Endodermal cell (in vitro differentiated cells): Measurements from ENCODE around the gene GNB1. TPM values are rescaled to one million over a fixed set of nuclear protein-coding genes. Genes with fewer than 3 reads are reported as not detected.

Experiments used
- DNase-seq: peaks from one replicate; pipeline ENCODE4 v3.0.0-alpha.2; 2017
- H3K27ac ChIP-seq: 2 replicates; pipeline ENCODE4 v1.5.1; 2013; ENCODE audit warnings: mild to moderate bottlenecking, low read depth, low read length, moderate library complexity
- H3K27me3 ChIP-seq: 2 replicates; pipeline ENCODE4 v1.6.1; 2013; ENCODE audit warnings: mild to moderate bottlenecking, low read length, moderate library complexity; ENCODE audit not compliant: insufficient read depth, control insufficient read depth, poor library complexity, severe bottlenecking
- H3K36me3 ChIP-seq: 2 replicates; pipeline ENCODE4 v1.7.0; 2013; ENCODE audit warnings: mild to moderate bottlenecking, low read length, moderate library complexity; ENCODE audit not compliant: control insufficient read depth, insufficient read depth
- H3K4me1 ChIP-seq: one replicate; pipeline ENCODE4 v1.7.0; 2013; ENCODE audit warnings: low read length; ENCODE audit not compliant: control insufficient read depth, insufficient read depth
- H3K4me3 ChIP-seq: 2 replicates; pipeline ENCODE4 v1.5.1; 2013; ENCODE audit warnings: mild to moderate bottlenecking, low read length, moderate library complexity
- H3K9ac ChIP-seq: 2 replicates; pipeline ENCODE4 v1.6.1; 2013; ENCODE audit warnings: mild to moderate bottlenecking, low read length, moderate library complexity; ENCODE audit not compliant: poor library complexity, severe bottlenecking; ENCODE audit errors: extremely low read depth
- H3K9me3 ChIP-seq: 2 replicates; pipeline ENCODE4 v1.6.1; 2013; ENCODE audit warnings: mild to moderate bottlenecking, low read length, moderate library complexity; ENCODE audit not compliant: control insufficient read depth
- H3K27ac Mint-ChIP-seq: 2 replicates; pipeline ENCODE4 v1.8.0; 2020; ENCODE audit warnings: mixed read lengths
- H3K27me3 Mint-ChIP-seq: 2 replicates; pipeline ENCODE4 v1.8.0; 2021; ENCODE audit warnings: mild to moderate bottlenecking, mixed read lengths; ENCODE audit not compliant: insufficient read depth
- H3K36me3 Mint-ChIP-seq: 2 replicates; pipeline ENCODE4 v1.8.0; 2020; ENCODE audit warnings: low read depth, mixed read lengths
- H3K4me1 Mint-ChIP-seq: 2 replicates; pipeline ENCODE4 v1.8.0; 2020; ENCODE audit warnings: mixed read lengths
- H3K4me3 Mint-ChIP-seq: 2 replicates; pipeline ENCODE4 v1.8.0; 2020; ENCODE audit warnings: mild to moderate bottlenecking, moderate library complexity, mixed read lengths
- H3K9me3 Mint-ChIP-seq: 2 replicates; pipeline ENCODE4 v1.8.0; 2020; ENCODE audit warnings: mild to moderate bottlenecking, mixed read lengths
- WGBS, 2 experiments: methylation state at CpG; one replicate each; pipeline versions ENCODE4 v1.1.5 to v1.1.7; 2013; ENCODE audit warnings: missing lambda C conversion rate in 2 of 2, mixed read lengths in 1 of 2; ENCODE audit not compliant: insufficient coverage in 1 of 2, insufficient read length in 1 of 2; 5-methylcytosine and 5-hydroxymethylcytosine counted together
- total RNA-seq, 2 donors: library from RNA; stranded (reverse); fragmentation: NEBNext Ultra II Directional in 1 of 2; extraction: Animal tissue kit (Norgen Biotek cat#: 25700) in 1 of 2; gene quantifications; 2 replicates in 1 of 2; 3 replicates in 1 of 2; pipeline ENCODE4 v1.2.1, GENCODE V29; 2021
- TF ChIP-seq, protein P1 (sequence below): fragments of 200-600 bp; sonication (generic); conservative IDR thresholded peaks from 2 replicates; pipeline ENCODE4 v1.5.0; 2021; ENCODE audit warnings: antibody characterized with exemption, mild to moderate bottlenecking

Gene GNB1
- total RNA-seq, 2 donors from 2014 or later: 369 to 371 TPM

- WGBS, 2 experiments: 11 to 13% methylated on average over 24 to 62 of the region's 62 CpGs
- H3K4me3 Mint-ChIP-seq: peak overlapping the region; percentile 48
- no peak overlapping the region for H3K9ac ChIP-seq
These were observed 28.6 kb upstream of the GNB1 start for GRCh38 chr1:1919304-1920056.

DNA sequence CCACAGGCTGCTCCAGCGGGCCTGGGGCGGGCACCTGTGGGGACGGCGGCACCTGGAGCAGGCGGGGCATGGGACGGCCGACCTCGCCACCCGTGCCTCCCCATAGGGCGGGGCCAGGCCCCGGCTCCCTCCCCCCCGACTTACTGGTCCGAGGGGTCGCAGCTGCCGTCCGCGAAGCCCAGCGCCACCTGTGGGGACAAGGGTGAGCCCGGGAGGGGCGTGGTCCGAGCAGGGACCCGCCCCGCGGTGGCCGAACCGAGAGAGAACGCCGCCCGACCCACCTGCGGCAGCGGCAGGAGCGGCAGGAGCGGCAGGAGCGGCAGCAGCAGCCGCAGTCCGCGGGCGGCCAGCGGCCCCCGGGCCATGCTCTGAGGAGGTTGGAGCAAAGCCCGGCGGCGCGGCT, 28.0 kb upstream of the GNB1 start, which contains the start of gene TMEM52:
Gene TMEM52, minus strand, starts transcription at position 379 of the 403 bp plus-strand sequence. Its CDS starts 14 bp downstream, at position 365.
- Histone ChIP-seq H3K4me3 (peak within 1 kb of the TSS; percentile 72), H3K9ac (no peak within 1 kb of the TSS), H3K36me3 (no peaks in the 10 kb centered on the region), H3K9me3 (no peaks in the 10 kb centered on the region), H3K4me1 (no peaks in the 10 kb centered on the region), H3K27ac (no peak within 1 kb of the TSS), H3K27me3 (peaks cover 7% of the 10 kb centered on the region)
- H3K9me3 Mint-ChIP-seq: no peaks in the 10 kb centered on the region
- peak within 1 kb of the TSS; percentile 48 for H3K4me3 Mint-ChIP-seq
- H3K27ac Mint-ChIP-seq: no peak within 1 kb of the TSS
- TF ChIP-seq, protein P1, sequence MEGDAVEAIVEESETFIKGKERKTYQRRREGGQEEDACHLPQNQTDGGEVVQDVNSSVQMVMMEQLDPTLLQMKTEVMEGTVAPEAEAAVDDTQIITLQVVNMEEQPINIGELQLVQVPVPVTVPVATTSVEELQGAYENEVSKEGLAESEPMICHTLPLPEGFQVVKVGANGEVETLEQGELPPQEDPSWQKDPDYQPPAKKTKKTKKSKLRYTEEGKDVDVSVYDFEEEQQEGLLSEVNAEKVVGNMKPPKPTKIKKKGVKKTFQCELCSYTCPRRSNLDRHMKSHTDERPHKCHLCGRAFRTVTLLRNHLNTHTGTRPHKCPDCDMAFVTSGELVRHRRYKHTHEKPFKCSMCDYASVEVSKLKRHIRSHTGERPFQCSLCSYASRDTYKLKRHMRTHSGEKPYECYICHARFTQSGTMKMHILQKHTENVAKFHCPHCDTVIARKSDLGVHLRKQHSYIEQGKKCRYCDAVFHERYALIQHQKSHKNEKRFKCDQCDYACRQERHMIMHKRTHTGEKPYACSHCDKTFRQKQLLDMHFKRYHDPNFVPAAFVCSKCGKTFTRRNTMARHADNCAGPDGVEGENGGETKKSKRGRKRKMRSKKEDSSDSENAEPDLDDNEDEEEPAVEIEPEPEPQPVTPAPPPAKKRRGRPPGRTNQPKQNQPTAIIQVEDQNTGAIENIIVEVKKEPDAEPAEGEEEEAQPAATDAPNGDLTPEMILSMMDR: peak; percentile 41
- H3K27me3 Mint-ChIP-seq: peaks cover 11% of the 10 kb centered on the region
- H3K36me3 Mint-ChIP-seq: no peaks in the 10 kb centered on the region
- DNase-seq: no peak
- H3K4me1 Mint-ChIP-seq: no peaks in the 10 kb centered on the region
- 0% methylated on average over 13 to 44 of the region's 44 CpGs for WGBS, 2 experiments

More at GRCh38 chr1:1919304-1920056, 28.6 kb upstream of the GNB1 start:
- H3K4me1 Mint-ChIP-seq: no peaks in the 10 kb centered on the region
- peaks cover 11% of the 10 kb centered on the region for H3K27me3 Mint-ChIP-seq
- H3K36me3 Mint-ChIP-seq: no peaks in the 10 kb centered on the region
- TF ChIP-seq, protein P1: no peak
- Histone ChIP-seq H3K9me3 (no peaks in the 10 kb centered on the region), H3K4me3 (peak overlapping the region; percentile 72), H3K27me3 (peaks cover 7% of the 10 kb centered on the region), H3K36me3 (no peaks in the 10 kb centered on the region), H3K4me1 (no peaks in the 10 kb centered on the region), H3K27ac (no peak overlapping the region)
- no peak overlapping the region for H3K27ac Mint-ChIP-seq
- no peaks in the 10 kb centered on the region for H3K9me3 Mint-ChIP-seq
- peak; percentile 100 for DNase-seq

GRCh38 chr1:1917995-1918900, 27.4 kb upstream of the GNB1 start:
- H3K9ac ChIP-seq: no peak overlapping the region

More at GRCh38 chr1:1917995-1918900, 27.4 kb upstream of the GNB1 start:
- no peak overlapping the region for H3K27ac ChIP-seq
- Mint-ChIP-seq H3K4me3 (peak overlapping the region; percentile 48), H3K27ac (no peak overlapping the region), H3K36me3 (no peaks in the 10 kb centered on the region), H3K4me1 (no peaks in the 10 kb centered on the region), H3K9me3 (no peaks in the 10 kb centered on the region), H3K27me3 (peaks cover 11% of the 10 kb centered on the region)
- TF ChIP-seq, protein P1: no peak
- peak overlapping the region; percentile 72 for H3K4me3 ChIP-seq
- no peaks in the 10 kb centered on the region for H3K36me3 ChIP-seq
- H3K9me3 ChIP-seq: no peaks in the 10 kb centered on the region
- H3K4me1 ChIP-seq: no peaks in the 10 kb centered on the region
- peaks cover 7% of the 10 kb centered on the region for H3K27me3 ChIP-seq
- DNase-seq: no peak
- 48 to 94% methylated on average over 16 to 46 of the region's 46 CpGs for WGBS, 2 experiments
